CD4-positive, alpha-beta T cell treated with Interleukin-4 for 1 hour (primary cell): ENCODE results near the gene SLC5A8.
"Not testable (repeated sequence)": the region's sequence is repeated elsewhere in the genome, so short reads cannot be mapped to it uniquely, and the experiment has no call there.

ENCODE experiments used
- DNase-seq, 2 donors: peaks; one replicate each; pipeline ENCODE4 v3.0.0-alpha.2; 2020 to 2022

Gene SLC5A8

DNA sequence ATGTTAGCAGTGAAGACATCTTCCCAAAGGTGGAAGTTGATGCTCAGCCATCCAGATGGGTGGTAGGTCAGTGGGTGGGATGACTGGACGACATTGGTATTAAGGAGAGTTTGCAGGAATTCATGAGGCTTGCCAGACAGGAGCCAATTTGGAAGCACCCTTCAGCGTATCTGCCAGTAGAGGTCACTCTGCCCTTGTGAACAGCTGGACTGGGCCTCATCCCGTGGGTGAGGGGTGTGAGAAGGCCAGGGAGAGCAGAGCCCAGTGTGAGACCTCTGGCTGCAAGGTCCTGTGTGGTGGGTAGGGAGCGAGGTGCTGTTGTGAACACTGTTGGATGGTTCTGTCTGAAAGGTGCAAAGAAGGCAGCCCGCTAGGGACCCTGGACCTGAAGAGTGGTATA is 37.7 kb downstream of the SLC5A8 start:
- DNase-seq, result no peak

GRCh38 chr12:101168001-101168400 is 42.0 kb downstream of the SLC5A8 start:
- no peak for DNase-seq

GRCh38 chr12:101166866-101167265 is 43.2 kb downstream of the SLC5A8 start:
- no peak for DNase-seq

GRCh38 chr12:101165319-101165718 is 44.7 kb downstream of the SLC5A8 start:
- no peak for DNase-seq

DNA sequence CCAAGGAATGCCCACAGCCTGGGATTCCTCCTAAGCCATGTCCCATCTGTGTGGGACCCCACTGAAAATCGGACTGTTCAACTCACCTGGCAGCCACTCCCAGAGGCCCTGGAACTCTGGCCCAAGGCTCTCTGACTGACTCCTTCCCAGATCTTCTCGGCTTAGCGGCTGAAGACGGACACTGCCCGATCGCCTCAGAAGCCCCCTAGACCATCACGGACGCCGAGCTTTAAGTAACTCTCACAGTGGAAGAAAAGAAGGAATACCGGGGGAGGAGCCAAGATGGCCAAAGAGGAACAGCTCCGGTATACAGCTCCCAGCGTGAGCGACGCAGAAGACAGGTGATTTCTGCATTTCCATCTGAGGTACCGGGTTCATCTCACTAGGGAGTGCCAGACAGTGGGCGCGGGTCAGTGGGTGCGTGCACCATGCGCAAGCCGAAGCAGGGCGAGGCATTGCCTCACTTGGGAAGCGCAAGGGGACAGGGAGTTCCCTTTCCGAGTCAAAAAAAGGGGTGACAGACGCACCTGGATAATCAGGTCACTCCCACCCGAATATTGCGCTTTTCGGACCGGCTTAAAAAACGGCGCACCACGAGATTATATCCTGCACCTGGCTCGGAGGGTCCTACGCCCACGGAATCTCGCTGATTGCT is 64.1 kb downstream of the SLC5A8 start:
- DNase-seq, result not testable (repeated sequence)

DNA sequence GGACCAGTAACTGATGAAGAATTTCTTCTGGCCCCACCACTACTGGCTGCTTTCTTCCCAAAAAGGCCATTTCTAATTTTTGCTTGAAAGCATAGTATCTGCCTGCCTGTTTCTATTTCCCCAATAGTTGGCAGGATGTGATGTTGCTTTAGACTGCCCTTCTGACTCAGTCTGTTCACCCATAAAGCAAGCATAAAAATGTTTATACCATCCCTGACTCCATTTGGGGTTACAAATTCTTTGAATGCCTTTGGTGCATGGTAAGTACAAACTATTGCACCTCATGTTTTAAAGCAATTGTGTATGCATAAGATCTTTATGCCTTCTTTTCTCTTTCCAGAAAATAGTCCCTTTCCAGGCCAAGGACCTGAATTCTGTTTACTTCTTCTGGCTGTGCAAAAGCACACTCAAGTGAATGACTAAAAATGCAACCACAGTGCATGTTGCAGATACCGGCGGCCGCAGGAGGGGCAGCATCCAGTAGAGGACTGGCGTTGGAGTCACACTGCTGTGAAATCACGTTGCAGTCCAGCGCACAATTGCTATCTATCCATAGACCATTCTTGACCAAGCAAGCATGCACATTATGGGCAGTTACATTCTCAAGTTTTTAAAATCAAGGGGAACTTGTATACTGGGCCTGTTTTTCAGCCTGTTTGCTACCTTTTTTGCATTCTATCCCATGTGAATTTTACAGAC is 82.4 kb downstream of the SLC5A8 start:
- no peak for DNase-seq

DNA sequence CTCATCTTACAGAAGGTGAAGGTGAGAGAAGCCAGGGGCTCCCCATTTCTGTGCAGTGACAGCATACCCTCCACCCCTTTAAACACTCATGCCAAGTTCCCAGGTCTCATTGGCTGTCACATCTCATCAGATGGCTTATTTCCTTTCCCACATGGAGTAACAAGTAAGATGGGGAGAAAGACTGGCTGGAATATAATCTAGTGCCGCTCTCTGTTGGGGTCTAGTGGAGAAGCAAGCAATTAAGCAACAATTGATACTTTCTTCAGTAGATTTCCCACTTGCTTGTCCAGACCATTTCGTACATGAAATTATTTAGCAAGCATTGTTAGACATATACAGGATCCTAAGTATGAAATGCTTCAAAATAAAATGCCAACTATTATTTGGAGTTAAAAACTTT is 92.2 kb downstream of the SLC5A8 start:
- no peak for DNase-seq

DNA sequence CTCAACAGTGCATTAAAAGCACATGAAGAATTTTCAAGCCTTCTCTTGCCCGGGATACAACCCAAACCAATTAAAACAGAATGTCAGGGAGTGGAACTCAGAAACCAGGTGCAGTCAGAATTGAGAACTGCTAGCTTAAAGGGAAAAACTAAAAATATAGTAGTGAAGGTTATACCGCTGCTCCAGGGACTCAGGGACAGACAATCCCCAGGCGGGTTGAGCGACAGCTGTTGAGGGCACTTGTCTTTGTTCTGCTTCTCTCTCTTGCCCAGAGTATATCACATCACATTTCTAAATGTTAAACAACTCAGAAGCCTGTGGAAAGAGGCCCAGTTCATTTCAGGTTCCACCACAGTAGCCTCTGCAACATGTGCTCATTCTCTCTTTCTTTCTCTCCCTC is 93.1 kb downstream of the SLC5A8 start:
- DNase-seq, result no peak

DNA sequence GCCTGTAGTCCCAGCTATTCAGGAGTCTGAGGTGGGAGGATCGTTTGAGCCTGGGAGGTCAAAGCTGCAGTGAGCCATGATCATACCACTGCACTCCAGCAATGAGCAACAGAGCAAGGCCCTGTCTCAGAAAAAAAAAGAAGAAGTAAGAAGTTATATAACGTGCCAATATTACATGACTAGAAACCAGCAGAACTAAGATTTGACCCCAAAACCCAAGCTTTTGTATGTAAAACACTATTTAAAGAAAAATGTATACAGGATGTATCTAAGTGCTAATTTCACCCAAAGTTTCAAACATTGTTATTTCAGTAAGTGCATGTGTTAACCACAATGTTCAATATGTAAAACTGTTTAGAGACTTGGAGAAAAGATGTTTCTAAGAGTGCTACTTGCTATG is 94.7 kb downstream of the SLC5A8 start:
- no peak for DNase-seq

DNA sequence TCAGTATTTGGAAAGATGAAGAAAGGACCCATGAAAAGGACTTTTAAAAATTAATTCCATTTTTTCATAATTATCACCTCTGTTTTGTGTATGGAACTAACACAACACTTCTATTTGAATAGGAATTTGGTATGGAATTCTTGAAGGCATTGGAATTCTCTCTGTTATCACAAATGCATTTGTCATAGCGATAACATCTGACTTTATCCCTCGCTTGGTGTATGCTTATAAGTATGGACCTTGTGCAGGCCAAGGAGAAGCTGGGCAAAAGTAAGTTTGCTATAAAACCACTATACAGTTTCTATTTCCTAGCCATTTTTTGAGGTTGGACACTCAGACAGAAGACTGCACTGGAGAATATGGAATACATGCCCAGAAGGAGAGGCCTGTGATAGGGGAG is 98.6 kb downstream of the SLC5A8 start:
- no peak for DNase-seq

- no peak for DNase-seq
These were observed 99.2 kb downstream of the SLC5A8 start for GRCh38 chr12:101110866-101111265.

DNA sequence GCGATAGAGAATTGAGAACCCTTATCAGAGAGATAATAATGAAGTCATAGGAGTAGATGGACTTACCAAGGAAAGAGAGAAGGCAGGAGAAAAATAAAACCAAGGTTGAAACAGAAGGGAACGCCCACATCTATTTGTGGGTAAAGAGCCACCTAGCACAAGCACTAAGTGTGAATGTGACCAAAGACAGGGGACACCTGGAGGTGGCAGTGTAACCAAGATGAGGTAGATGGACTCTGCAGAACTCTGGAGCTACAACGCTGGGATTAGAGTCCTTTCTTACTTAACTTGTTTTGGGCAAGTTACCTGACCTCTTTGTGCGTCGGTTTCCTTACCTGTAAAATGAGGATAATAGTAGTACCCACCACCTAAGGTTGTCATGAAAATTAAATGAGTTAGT is 101.9 kb downstream of the SLC5A8 start:
- no peak for DNase-seq

DNA sequence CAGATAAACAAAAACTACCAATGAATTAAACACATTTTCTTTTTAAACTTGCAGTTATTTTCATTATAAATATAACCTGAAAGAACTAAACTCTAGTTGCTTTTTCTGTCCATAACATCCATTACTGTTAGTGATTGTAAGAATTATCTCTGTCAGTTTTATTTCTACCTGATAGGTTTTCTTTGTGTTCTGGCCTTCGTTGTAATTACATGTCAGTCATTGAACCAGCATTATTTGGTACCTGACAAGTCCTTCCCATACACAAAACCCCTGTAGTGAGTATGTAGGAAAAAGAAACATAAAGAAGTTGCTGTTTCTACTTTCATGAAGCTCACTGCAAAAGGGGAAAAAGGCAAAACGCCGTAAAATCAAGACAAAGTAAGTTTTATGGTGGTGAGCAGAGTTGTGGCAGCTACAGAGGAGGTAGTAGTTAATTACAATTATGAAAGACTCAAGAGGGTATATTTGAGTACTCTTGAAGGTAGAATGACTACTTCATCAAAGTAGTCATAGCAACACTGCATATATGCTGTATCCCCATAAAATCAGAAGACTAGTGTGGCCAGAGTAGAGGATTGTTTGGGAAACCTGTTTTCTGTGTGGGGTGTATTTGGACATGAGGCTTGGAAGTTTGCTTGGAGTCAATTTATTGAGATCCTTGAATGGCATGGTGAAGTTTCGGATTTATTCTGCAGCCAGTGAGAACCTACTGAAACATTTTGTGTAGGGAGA is 102.8 kb downstream of the SLC5A8 start:
- DNase-seq, result no peak
